ENCODE data around the gene HSPA1B. TPM values are rescaled to one million over a fixed set of nuclear protein-coding genes. Genes with fewer than 3 reads are reported as not detected.
A peak's percentile ranks its signal among the peaks of the same experiment; 100 is the strongest.
"Not testable (repeated sequence)": the region's sequence is repeated elsewhere in the genome, so short reads cannot be mapped to it uniquely, and the experiment has no call there.

The HSPA1B gene
- polyA plus RNA-seq, 1 donor: 61.2 TPM

DNA sequence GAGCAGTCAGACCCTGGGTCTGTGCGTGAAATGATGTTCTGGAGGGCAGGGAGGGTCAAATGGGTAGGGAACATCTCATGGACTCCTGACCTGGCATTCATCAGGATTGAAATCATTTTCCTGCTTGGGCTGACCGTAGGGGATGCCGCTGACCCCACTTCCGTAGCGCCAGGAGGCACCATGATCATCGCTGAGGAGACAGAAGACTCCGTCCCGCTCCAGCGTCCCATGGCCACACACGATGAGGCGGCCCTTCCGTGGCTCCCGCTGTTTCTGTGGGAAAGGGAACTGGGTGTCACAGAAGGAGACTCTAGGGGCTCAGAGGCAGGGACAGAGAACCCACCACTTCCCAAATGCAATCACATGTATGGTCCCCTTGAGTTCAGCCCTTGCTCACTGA is 32.8 kb downstream of the HSPA1B start:
- DNase-seq: no peak

DNA sequence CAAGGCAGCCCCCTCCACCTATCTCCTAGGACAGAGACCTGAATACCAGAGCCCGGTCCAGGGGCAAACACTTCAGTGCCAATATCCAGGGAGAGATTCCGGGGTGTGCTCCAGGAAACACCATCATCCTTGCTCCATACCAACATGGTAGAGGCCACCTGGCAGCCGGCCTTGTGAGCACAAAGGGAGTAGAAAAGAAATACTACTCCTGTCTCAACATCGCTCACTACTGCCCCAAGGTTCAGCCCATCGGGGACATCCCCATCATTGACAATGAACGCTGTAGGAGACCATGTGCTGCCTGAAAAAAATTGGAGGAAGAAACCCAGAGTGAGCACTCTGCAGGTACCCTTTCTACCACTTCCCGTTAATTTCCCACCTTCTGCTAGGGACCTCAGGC is 33.6 kb downstream of the HSPA1B start:
- DNase-seq: no peak

DNA sequence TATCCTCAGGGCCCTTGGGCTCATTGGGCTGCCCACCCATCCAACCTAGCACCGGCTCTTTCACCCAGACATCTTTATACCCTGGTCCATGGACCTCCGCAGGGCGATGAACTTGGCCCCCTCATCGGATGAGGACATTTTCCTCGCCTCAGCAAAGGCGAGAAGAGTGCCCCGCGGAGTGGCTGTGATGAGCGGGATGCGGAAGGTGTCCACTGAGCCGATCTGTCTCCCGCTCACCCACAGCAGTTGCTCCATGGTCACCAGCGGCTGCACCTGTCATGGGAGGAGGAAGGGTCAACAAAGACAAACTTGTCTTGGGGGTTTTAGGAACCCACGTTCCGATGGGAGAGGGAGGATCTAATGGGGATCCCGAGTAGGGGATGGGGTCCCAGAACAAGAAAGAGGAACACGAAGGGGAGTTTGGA is 34.4 kb downstream of the HSPA1B start:
- no peak for DNase-seq

GRCh38 chr6:31862344-31863235 is 35.1 kb downstream of the HSPA1B start, which contains the start of gene NEU1:
NEU1 (minus strand) TSS chr6:31862821; CDS start chr6:31862776, 45 bp downstream.
- DNase-seq: peak; percentile 100

- not testable (repeated sequence) for DNase-seq
Measured at GRCh38 chr6:31864123-31864562, 36.6 kb downstream of the HSPA1B start.

GRCh38 chr6:31864818-31865204 is 37.3 kb downstream of the HSPA1B start:
- DNase-seq: no peak

- no peak for DNase-seq
Measured at GRCh38 chr6:31865205-31866118, 37.9 kb downstream of the HSPA1B start.

- not testable (repeated sequence) for DNase-seq
Measured at GRCh38 chr6:31868658-31868971, 41.1 kb downstream of the HSPA1B start.

DNA sequence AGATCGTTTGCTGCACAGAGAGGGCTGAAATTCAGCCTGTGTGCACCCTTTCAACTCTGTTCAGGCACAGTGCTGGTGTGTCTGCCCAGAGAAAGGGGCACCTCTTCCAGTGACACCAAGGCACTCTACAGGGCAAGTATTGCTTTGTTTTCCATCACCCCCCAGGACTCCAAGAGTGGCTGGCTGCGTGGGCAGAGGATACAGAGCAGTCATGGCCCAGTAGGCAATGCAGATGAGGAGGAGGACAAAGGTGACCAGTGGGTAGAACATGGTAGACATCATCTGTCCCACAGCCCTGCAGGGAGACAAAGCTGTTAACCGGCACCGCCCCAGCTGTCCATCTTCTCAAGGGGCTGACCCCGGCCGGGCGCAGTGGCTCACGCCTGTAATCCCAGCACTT is 41.8 kb downstream of the HSPA1B start:
- DNase-seq: no peak

DNA sequence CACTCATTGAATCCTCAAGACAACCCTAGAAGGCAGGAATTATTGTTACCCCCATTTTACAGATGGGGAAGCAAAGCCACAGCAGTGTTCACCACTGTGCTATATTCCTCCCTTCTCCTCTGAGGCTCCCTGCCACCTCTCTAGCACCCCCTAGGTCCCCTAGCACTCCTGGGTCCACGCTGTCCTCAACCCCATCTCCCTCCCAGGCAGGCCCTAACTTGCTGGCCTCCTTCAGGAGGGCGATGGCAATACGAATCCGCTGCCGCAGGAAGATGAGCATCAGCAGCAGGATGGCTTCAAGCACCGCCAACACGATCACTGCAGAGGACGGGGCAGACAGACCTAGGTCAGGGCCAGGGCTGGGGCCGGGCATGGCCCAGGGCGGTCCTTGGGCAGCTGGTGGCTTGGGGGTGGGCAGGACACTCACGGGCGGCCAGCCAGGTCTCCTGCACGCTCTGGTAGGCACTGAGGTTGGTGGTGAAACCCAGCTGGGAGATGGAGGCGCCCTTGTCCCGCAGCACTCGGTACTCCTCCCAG is 42.9 kb downstream of the HSPA1B start:
- DNase-seq: no peak

DNA sequence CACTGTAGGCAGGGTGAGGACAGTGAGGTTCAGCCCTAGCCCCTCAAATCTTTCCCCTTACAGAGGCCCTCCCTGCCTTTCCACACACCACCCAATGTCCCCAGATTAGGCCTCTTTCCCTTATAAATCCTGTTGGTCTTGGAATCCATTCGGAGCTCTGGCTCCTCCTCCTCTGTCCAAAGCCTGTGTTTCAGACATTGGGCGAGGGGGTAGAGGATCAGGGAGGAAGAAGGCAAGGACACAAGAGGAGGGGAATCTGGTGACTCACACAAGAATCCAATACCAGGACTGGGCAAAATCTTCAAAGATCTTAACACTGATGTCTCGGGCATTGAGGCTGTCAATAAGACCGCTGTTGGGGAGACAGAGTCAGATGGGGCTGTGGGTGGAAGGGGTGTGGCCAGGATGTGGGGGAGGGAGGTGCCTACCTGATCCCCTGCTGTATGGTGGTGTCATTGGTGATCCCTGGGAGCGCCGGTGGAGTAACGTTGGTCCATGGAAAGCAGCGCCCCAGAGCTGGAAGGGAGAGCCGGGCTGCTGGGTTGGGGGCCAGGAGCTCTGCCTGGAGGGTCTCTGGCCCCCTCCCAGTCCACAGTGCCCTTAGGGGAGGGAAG is 43.6 kb downstream of the HSPA1B start:
- DNase-seq: no peak

- no peak for DNase-seq
Measured at GRCh38 chr6:31874084-31874670, 46.6 kb downstream of the HSPA1B start.

DNA sequence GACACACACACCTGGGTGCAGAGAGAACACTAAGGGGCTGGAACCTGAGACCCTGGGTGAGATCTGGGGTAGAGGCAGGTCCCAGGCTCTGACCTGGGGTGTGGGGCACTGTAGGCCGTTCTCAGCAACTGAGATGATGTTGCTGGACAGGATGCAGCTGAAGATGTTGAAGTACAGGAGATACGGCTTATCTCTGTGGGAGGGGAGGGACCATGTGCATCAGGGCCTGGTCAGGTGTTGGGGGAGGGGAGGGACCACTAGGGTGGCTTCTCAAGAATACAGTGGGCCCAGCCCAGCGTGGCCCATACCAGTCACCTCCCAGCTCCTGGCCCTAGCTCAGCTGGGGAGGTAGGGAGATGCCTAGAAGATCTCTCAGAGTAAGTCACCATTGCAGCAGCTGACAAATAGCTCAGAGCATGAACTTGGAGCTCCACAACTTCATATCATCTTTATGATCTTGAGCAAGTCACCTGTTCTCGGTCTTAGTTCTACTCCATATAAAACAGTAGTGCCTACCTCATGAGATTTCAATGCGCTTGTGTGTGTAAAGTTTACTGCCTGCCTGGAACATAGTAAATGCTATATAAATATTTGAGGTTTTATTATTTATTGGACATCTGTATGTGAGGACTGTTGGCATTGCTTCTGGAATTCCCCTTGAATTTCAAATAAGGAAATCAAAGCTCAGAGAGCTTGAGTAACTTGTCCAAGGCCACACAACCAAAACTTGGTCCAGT is 47.5 kb downstream of the HSPA1B start:
- no peak for DNase-seq

DNA sequence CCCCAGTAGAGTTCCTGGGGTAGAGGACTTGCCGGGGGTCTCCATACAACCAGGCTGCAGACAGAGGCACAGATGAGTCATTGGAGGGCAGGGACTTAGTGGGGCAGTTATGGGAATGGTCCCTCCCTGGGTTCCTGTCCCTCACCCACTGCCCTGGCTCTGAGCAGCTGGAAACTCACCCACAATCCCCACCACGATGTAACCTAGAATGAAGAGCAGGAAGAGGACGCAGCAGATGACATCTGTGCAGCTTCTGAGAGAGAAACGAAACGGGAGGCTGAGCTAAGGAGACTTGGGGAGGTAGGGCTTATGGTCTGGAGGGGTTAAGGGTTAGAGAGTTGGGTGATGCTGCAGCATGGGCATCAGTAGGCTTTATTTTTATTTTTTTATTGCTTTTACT is 48.3 kb downstream of the HSPA1B start:
- no peak for DNase-seq

DNA sequence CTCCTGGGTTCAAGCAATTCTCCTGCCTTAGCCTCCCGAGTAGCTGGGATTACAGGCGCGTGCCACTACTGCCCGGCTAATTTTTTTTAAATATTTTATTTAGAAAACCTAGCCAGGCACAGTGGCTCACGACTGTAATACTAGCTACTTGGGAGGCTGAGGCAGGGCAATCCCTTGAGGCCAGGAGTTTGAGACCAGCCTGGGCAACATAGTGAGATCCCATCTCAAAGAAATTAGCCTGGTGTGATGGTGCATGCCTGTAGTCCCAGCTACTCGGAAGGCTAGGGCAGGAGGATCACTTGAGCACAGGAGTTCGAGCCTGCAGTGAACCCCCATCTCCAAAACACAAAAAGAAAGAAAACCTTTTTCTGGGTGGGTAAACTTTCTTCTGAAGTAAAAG is 48.8 kb downstream of the HSPA1B start:
- no peak for DNase-seq

- DNase-seq: no peak
Measured at GRCh38 chr6:31877125-31877650, 49.6 kb downstream of the HSPA1B start.

DNA sequence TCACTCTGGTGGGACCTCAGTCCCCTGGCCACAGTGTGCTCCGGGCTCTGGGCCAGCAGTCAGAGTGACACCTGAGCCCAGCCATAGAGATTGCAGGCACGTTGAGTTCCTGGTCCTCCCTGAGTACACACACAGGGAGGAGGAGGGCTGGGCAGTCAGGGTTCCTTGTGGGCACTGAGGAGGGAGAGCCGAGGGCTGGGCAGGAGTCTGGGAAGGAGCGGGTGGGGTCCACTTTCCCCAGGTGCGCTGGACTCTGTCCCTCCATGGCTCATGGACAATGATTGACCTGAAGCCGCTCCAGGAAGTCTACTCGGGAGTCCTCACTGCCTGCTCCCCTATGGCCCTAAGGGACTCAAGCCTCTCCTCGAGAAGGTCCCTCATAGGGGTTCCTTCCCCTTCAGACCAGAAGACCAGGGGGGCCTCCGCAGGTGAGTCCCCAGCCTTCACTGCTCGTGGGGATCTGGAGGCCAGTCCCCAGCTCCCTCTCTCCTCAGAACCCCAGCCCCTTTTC is 50.2 kb downstream of the HSPA1B start:
- no peak for DNase-seq

DNA sequence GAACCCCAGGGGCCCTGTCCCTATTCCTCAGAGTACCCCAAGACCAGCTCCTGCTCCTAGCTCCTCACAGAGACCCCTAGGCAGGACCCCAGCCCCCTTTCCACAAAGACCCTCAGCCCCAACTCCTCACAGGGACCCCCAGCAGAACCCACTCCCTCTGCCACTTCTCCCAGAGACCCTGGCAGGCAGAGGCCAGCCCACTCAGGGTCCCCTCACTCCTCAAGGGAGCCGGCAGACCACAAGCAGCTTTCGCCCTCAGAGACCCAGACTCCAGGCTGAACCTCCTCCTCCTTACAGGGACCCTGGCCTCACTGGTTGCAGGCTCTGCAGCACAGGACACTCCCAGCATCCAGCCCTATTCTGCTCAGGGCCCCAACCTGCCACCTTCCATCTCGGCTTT is 50.7 kb downstream of the HSPA1B start:
- DNase-seq: no peak

GRCh38 chr6:31878726-31879125 is 51.2 kb downstream of the HSPA1B start, which contains the start of gene SLC44A4:
SLC44A4 (minus strand) TSS chr6:31878997; CDS start chr6:31878980, 17 bp downstream.
- no peak for DNase-seq

DNA sequence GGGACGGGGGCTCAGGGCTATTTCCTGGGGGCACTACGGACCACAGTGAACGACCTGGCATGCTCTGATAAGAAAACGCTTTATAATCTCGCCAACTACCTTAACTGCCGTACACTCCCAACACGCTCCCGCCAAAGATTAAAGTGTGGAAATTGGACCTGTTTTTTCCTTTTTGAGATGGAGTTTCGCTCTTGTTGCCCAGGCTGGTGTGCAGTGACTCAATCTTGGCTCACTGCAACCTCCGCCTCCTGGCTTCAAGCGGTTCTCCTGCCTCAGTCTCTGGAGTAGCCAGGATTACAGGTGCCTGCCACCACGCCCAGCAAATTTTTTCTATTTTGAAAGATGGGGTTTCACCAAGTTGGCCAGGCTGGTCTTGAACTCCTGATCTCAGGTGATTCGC is 51.6 kb downstream of the HSPA1B start:
- no peak for DNase-seq

Data from hindlimb muscle (tissue), 1 donor.